GM20000 (cell line): Measurements from ENCODE around the gene ZNF462.

Experiments
- DNase-seq: peaks from one replicate; pipeline ENCODE4 v3.0.0; 2012; ENCODE audit warnings: low spot score
- CTCF ChIP-seq: IDR thresholded peaks from 2 replicates; pipeline ENCODE4 v1.5.1; 2012; ENCODE audit warnings: mild to moderate bottlenecking, control low read depth; ENCODE audit errors: extremely low read depth, missing control alignments

ZNF462 gene

GRCh38 chr9:107008011-107008410 is 145.0 kb downstream of the ZNF462 start:
- no peak for DNase-seq

DNA sequence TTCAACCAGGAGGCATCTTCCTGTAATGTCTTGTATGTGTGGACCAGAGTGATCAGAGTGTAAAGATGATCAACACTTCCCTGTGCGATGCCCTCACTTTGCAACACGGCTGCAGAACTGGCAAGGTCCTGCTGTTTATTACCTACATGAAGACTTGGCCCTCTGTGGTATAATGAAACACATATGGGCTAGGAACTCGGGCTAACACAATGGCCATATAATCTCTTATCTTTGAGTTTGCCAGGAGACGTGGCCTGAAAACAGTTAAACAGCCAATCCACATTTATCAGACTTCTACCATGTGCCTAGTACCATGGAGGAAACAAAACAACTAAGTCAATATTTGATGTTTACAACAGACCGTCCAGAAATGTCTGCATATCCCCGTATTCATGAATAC is 145.5 kb downstream of the ZNF462 start:
- no peak for DNase-seq
- TF ChIP-seq CTCF: no peak

More at GRCh38 chr9:107008011-107008410, 145.0 kb downstream of the ZNF462 start:
- TF ChIP-seq CTCF: no peak

GRCh38 chr9:107016383-107016782 is 153.4 kb downstream of the ZNF462 start:
- DNase-seq: no peak
- no peak for TF ChIP-seq CTCF

DNA sequence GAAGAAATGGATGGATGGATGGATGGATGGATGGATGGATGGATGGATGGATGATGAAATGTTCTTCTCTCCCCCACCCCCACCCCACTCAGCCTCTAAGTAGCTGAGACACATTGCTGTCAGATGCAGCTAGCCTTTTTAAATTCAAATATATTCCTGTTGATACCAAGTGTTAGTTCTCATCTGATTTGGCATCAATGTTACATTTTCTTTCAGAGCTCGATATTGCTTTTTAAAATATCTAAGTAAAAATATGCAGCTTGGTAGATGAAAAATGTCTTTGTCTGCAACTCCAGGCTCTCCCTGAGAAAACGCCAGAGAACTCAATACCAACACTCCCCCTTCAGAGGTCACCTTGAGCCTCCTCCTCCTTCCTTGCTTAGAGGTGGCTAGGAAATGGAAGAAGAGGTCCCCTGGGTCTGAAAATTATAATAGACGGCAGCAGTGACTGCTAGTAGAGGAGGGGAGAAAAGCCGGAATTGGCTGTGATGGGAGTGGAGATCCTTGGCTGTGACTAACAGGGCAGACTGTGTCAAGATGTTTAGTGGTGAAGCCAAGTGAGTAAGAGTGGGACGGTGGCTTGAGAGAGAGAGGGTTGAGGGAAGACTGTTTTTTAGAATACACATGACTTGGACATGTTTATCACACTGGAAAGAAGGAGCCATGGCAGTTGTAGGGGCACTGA is 156.0 kb downstream of the ZNF462 start:
- DNase-seq: no peak

DNA sequence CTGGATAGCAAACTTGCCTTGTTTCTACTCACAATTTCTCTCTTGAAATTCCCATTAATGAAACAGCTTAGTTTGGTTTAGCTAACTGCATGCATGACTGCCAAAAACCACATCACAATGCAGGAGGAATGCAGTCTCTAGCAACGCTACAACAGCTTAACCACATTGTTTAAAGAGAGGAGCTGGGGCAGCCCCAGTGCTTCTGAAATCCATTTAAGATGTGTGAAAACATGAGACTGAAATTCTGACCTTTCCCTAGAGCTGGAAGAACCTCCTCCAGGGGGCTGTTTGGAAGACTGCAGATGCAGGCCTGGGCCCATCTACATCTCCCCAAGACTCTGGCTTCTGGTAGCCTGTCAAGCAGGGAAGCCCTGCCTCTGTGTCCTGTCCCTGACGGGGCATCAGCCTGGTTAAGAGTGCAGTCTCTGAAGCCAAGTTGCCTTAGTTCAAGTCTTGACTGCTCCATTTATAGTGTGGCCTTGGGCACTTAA is 157.1 kb downstream of the ZNF462 start:
- TF ChIP-seq CTCF: no peak
- peak; percentile 7 for DNase-seq

More for the DNA sequence above, 156.0 kb downstream of the ZNF462 start:
- TF ChIP-seq CTCF: no peak

GRCh38 chr9:107024193-107024592 is 161.2 kb downstream of the ZNF462 start:
- TF ChIP-seq CTCF: no peak
- DNase-seq: no peak

DNA sequence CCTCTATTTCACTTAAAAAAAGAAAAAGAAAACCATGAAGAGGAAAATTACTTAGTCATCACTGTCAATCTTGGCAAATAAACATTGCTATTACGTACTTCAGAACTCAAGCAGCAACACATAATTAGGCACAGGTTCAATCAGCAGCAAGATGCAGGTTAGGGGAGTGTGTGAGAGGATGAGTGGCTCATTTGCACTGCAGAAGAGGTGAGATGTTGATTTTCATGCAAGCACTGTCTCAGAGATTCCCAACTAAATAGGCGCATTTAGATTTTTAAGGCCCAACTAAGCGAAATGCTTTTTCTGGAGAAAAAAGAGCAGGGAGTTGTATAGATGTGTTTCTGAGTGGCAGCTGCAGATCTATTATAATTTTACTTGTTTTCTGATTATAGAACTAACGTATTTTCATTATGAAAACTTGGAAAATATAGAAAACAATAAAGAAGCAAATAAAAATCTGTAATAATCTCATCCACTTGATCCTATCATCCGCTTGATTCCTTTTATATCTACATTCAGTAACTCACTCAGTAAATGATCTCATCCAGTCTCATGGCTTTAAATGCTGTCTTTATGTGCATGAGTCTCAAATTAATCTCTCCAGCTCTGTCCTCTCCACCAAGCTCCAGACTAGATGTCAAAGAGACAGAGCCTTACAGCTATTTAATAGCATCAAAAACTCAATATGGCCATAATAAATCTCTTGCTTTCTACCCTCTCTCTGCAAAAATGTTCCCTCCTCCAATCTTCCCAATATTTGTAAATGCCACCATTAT is 162.5 kb downstream of the ZNF462 start:
- no peak for TF ChIP-seq CTCF
- DNase-seq: no peak
